HUES6 (cell line): ENCODE measurements around the gene UGCG.
"Not testable (repeated sequence)": the region's sequence is repeated elsewhere in the genome, so short reads cannot be mapped to it uniquely, and the experiment has no call there.

Experiments
- H3K27ac ChIP-seq: 2 replicates; pipeline ENCODE4 v1.7.0; 2013; ENCODE audit warnings: low read depth, mild to moderate bottlenecking, low read length, inconsistent platforms
- H3K27me3 ChIP-seq: 2 replicates; pipeline ENCODE4 v1.6.1; 2013; ENCODE audit warnings: low read length; ENCODE audit not compliant: control insufficient read depth, insufficient read depth
- H3K36me3 ChIP-seq: 2 replicates; pipeline ENCODE4 v1.6.1; 2013; ENCODE audit warnings: low read length; ENCODE audit not compliant: control insufficient read depth, insufficient read depth
- H3K4me1 ChIP-seq: 2 replicates; pipeline ENCODE4 v1.6.1; 2013; ENCODE audit warnings: low read length; ENCODE audit not compliant: control insufficient read depth, insufficient read depth
- H3K4me3 ChIP-seq: 2 replicates; pipeline ENCODE4 v1.5.1; 2013; ENCODE audit warnings: low read depth, low read length
- H3K9ac ChIP-seq: one replicate; pipeline ENCODE4 v1.6.1; 2013; ENCODE audit warnings: mild to moderate bottlenecking, low read length
- H3K9me3 ChIP-seq: 2 replicates; pipeline ENCODE4 v1.6.1; 2013; ENCODE audit warnings: low read depth, low read length; ENCODE audit not compliant: control insufficient read depth, insufficient read depth

The UGCG gene

DNA sequence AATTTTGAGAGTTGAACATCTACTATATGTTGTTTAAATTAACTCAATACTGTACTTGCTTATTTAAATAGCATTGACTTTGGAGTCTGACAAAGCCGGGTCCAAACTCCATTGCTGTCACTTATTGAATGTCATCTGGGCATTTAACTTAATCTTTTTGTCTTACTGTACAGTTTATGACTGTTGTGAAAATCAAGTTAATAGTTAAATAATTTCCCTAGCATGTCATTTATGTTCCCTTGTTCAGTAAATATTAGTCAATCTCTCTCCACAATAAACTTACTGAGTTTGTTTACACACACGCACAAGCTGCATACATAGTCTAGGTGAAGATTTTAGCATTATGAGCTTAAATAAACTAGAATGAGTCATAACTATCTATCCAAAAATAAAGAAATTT lies 6.3 kb upstream of the UGCG start:
- H3K9me3 ChIP-seq, result no peaks in the 10 kb centered on the region
- H3K27ac ChIP-seq, result no peak overlapping the region
- H3K27me3 ChIP-seq, result no peaks in the 10 kb centered on the region
- H3K36me3 ChIP-seq, result no peaks in the 10 kb centered on the region
- no peak overlapping the region for H3K9ac ChIP-seq
- no peak overlapping the region for H3K4me3 ChIP-seq
- no peaks in the 10 kb centered on the region for H3K4me1 ChIP-seq

DNA sequence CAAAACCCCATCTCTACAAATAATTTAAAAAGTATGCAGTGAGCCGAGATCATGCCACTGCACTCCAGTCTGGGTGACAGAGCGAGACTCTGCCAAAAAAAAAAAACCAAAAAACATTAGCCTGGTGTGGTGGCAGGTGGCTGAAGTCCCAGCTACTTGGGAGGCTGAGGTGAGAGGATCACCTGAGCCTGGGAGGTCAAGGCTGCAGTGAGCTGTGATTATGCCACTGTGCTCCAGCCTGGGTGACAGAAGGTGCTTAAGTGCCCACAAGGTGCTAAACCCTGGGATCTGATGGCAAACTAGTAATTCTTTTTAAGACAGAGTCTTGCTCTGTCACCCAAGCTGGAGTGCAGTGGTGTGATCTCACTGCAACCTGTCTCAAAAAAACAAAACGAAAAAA lies 5.7 kb upstream of the UGCG start:
- H3K36me3 ChIP-seq, H3K27me3 ChIP-seq, H3K4me3 ChIP-seq, H3K9ac ChIP-seq, H3K9me3 ChIP-seq, H3K27ac ChIP-seq, H3K4me1 ChIP-seq: not testable (repeated sequence)

DNA sequence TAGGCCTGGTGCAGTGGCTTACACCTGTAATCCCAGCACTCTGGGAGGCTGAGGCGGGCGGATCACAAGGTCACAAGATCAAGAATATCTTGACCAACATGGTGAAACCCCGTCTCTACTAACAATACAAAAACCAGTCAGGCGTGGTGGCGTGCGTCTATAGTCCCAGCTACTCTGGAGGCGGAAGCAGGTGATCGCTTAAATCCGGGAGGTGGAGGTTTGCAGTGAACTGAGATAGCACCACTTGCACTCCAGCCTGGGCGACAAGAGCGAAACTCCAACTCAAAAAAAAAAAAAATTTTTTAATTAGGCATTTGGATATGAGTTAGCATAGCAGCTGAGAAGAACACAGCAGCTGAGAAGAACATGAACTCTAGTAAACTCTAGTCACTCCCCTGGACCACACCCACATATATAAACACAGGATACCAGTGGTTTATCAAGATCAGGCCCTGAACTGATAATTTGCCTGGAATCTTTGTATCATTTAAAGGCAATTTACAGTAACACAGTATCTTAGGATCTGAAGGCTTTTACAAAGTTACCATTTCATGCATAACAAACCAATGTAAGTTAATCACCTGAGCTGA lies 4.6 kb upstream of the UGCG start:
- no peaks in the 10 kb centered on the region for H3K9me3 ChIP-seq
- no peak overlapping the region for H3K9ac ChIP-seq
- H3K27ac ChIP-seq, result no peak overlapping the region
- no peak overlapping the region for H3K4me3 ChIP-seq
- no peaks in the 10 kb centered on the region for H3K36me3 ChIP-seq
- H3K27me3 ChIP-seq, result no peaks in the 10 kb centered on the region
- H3K4me1 ChIP-seq, result no peaks in the 10 kb centered on the region

DNA sequence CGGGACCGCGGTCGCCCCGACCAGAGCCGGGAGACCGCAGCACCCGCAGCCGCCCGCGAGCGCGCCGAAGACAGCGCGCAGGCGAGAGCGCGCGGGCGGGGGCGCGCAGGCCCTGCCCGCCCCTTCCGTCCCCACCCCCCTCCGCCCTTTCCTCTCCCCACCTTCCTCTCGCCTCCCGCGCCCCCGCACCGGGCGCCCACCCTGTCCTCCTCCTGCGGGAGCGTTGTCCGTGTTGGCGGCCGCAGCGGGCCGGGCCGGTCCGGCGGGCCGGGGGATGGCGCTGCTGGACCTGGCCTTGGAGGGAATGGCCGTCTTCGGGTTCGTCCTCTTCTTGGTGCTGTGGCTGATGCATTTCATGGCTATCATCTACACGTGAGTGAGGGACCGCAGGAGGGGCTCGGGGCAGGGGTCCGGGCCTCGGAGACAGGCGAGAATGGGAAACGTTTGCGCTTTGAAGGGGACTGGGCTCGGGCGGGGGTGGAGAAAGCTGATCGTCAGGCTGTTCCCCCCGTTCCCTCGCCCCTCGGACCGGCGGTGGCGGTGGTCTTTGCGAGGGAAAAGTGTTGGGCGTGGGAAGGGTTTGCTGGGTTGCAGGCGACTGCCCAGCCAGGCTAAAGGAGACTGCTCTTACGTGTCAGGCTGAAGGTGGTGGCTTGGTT lies 457 bp downstream of the UGCG start:
- peak overlapping the region; percentile 83; the same call in 1 of the 2 replicates for H3K27ac ChIP-seq

DNA sequence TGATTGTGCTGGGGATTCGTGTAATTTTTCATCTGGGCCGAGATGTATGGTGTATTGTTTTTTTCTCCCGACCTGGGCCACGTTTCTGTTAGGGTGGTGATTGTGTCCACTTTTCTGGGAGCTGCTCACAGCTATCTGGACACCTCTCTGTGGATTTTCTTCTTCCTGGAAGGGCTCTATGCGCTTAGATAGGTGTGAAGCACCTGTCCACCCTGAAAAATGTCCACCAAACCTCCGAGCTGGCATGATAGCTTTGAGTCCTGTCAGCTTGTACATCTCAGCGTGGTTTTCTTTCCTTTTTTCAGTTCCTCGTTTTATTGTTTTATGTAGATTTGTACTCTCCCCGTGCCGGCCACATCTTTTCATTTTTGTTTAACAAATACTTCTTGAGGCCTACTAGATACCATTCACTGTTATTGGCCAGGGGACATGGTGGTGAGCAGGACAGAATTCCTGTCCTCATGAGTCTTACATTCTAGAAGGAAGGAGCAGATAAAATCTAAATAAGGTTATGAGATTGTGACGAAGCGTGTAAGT lies 1.1 kb downstream of the UGCG start:
- peak overlapping the region; percentile 83; the same call in 1 of the 2 replicates for H3K27ac ChIP-seq
- H3K4me3 ChIP-seq, result peak overlapping the region; percentile 81
- H3K9ac ChIP-seq, result peak overlapping the region; percentile 79
- no peaks in the 10 kb centered on the region for H3K36me3 ChIP-seq
- H3K4me1 ChIP-seq, result peaks cover 12% of the 10 kb centered on the region
- no peaks in the 10 kb centered on the region for H3K27me3 ChIP-seq
- H3K9me3 ChIP-seq, result no peaks in the 10 kb centered on the region

More for the DNA sequence above, 457 bp downstream of the UGCG start:
- H3K9ac ChIP-seq, result peak overlapping the region; percentile 79
- H3K4me3 ChIP-seq, result peak overlapping the region; percentile 81
- no peaks in the 10 kb centered on the region for H3K27me3 ChIP-seq
- no peaks in the 10 kb centered on the region for H3K9me3 ChIP-seq
- no peaks in the 10 kb centered on the region for H3K36me3 ChIP-seq
- peaks cover 12% of the 10 kb centered on the region for H3K4me1 ChIP-seq

DNA sequence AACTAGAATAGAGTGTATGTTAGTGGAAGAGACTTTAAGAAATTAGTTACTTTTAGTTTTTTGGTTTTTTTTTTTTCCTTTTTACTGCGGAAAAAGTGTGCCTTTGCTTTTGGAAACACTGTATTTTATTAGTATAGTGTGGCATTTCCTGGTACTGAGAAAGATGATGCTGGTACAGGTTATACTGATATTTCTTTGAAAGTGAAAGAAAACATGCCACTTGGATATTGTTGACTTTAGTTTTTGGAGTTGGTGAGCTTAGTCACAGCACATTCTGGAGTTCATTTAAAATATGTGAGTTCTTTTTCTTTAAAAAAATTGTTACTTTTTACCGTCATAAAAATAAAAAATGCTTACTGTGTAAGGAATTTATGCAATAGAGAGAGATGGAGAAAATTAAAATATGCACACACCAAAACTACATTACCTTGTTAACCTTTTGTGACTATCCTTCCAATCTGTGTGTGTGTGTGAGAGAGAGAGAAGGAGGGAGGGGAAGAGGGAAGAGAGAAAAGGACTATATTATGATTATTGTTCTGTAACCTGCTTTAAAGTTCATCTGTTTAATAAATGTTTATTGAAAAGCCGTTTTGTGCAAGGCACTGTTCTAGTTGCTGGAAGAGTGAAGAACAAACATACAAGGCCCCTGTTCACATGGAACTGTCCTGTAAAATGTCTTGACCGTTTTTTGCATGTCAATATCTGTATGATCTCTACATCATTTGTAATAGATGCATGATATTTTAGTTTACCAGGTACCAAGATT lies 1.9 kb downstream of the UGCG start:
- Histone ChIP-seq H3K36me3 (no peaks in the 10 kb centered on the region), H3K4me3 (peak overlapping the region; percentile 81), H3K27me3 (no peaks in the 10 kb centered on the region), H3K9me3 (no peaks in the 10 kb centered on the region), H3K4me1 (peaks cover 12% of the 10 kb centered on the region), H3K27ac (no peak overlapping the region), H3K9ac (no peak overlapping the region)

DNA sequence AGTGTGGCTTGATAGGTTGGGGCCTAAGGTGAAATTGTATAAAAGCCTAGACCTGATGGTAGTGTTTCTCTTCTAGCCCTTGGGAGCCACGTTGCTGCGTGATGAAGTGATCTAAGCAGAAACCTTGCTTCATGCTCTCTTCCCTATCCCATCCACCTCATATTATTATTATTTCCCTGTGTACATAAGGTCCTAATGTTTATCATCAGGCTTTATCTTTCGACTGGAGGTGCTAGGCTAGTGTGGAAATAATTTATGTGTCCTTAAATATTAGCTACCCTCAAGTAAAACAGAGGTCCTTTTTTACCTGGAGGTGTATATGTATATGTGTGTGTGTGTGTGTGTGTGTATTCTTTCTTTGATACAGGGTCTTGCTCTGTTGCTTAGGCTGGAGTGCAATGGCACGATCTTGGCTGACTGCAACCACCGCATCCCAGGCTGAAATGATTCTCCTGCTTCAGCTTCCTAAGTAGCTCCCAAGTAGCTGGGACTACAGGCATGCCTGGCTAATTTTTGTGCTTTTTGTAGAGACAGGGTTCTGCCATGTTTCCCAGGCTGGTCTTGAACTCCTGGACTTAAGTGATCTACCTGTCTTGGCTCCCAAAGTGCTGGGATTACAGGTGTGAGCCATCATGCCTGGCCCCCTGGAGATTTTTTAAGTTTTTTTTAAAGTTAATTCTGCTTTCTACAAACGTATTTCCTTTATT lies 3.7 kb downstream of the UGCG start:
- Histone ChIP-seq H3K36me3 (no peaks in the 10 kb centered on the region), H3K27me3 (no peaks in the 10 kb centered on the region), H3K4me3 (no peak overlapping the region; the same call in 1 of the 2 replicates), H3K9me3 (no peaks in the 10 kb centered on the region), H3K27ac (no peak overlapping the region), H3K9ac (no peak overlapping the region), H3K4me1 (peaks cover 12% of the 10 kb centered on the region)

DNA sequence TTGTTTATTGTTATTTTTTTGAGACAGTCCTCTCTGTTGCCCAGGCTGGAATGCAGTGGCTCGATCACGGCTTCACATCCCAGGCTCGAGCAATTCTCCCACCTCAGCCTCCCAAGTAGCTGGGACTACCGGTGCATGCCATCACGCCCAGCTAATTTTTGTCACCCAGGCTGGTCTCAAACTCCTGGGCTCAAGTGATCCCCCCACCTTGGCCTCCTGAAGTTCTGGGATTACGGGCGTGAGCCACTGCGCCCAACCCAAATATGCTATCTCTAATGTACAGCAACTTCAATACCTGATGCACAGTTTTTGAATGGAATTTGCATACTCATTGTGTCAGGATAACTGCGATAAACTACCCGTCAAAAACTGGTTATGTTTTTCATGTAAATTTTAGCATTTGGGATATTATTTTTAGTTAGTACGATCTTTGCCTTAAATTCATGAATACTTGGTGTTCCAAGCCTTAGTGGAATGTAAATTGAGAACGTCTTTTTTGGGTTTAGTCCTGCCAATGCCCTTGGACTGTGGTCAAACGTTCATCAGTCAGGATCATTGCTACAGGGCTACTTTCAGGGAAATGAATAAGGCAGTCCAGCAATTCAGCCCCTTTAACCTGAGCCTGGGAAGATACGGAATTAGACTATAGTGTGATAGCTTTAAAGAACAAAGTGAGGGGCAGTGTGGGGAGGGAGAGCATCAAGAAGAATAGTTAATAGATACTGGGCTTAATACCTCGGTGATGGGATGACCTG lies 4.4 kb downstream of the UGCG start:
- Histone ChIP-seq H3K27ac (no peak overlapping the region), H3K27me3 (no peaks in the 10 kb centered on the region), H3K9me3 (no peaks in the 10 kb centered on the region), H3K9ac (no peak overlapping the region), H3K4me1 (peaks cover 12% of the 10 kb centered on the region), H3K36me3 (no peaks in the 10 kb centered on the region), H3K4me3 (no peak overlapping the region)

DNA sequence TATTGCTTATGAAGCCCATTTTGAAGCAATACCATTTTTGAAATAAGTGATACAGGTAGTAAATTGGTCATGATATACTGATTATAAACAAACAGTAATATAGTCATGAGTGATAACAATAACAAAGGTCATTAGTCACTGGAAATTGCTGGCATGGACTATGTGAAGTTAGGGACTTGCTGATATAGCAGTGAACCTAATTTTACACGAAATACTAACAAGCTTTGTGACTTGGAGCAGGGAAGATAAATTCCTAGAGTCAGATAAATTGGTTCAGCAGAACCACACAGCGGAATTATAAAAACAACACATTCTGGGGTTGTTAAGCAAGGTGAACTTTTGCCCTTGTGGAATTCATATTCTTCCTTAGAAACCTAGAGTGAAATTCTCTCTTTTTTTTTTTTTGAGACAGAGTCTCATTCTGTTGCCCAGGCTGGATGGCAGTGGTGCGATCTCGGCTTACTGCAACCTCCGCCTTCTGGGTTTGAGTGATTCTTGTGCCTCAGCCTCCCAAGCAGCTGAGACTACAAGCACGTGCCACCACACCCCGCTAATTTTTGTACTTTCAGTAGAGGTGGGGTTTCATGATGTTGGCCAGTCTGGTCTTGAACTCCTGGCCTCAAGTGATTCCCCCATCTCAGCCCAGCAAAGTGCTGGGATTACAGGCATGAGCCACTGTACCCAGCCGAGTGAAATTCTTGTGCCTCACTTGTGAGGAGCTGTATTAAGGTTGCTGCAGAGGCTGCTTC lies 6.0 kb downstream of the UGCG start:
- 0 out of 2 replicates have a peak, but pooled peaks cover 2% of the 10 kb centered on the region for H3K36me3 ChIP-seq
- H3K9me3 ChIP-seq, result no peaks in the 10 kb centered on the region
- peaks cover 12% of the 10 kb centered on the region for H3K4me1 ChIP-seq
- H3K27ac ChIP-seq, result no peak overlapping the region
- no peak overlapping the region for H3K9ac ChIP-seq
- H3K27me3 ChIP-seq, result no peaks in the 10 kb centered on the region
- no peak overlapping the region for H3K4me3 ChIP-seq

DNA sequence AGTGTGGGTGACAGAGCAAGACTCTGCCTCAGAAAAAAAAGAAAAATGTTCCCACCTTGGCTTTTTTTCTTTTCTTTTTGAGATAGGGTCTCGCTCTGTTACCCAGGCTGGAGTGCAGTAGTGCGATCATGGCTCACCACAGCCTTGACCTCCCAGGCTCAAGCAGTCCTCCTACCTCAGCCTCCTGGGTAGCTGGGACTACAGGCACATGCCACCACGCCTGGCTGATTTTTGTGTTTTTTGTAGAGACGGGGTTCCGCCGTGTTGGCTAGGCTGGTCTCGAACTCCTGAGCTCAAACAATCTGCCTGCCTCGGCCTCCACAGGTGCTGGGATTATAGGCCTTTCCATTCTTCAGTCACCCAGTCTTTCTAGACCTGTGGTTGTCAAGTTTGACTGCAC lies 6.9 kb downstream of the UGCG start:
- H3K27me3 ChIP-seq, H3K27ac ChIP-seq, H3K9me3 ChIP-seq, H3K4me3 ChIP-seq, H3K9ac ChIP-seq, H3K36me3 ChIP-seq: not testable (repeated sequence)
- H3K4me1 ChIP-seq, result peaks cover 12% of the 10 kb centered on the region
